ENCODE results near the gene ALDH1A1. TPM values are rescaled to one million over a fixed set of nuclear protein-coding genes. Genes with fewer than 3 reads are reported as not detected.
"Not testable (repeated sequence)": the region's sequence is repeated elsewhere in the genome, so short reads cannot be mapped to it uniquely, and the experiment has no call there.

The ALDH1A1 gene
- total RNA-seq, 1 donor from 2014 or later: 6.2 TPM

- intact Hi-C loops (cut with DNase I): no loop called here
- DNase-seq (ENCODE audit: low spot score): no peak
Measured at GRCh38 chr9:72948575-72949243, 4.1 kb downstream of the ALDH1A1 start.

DNA sequence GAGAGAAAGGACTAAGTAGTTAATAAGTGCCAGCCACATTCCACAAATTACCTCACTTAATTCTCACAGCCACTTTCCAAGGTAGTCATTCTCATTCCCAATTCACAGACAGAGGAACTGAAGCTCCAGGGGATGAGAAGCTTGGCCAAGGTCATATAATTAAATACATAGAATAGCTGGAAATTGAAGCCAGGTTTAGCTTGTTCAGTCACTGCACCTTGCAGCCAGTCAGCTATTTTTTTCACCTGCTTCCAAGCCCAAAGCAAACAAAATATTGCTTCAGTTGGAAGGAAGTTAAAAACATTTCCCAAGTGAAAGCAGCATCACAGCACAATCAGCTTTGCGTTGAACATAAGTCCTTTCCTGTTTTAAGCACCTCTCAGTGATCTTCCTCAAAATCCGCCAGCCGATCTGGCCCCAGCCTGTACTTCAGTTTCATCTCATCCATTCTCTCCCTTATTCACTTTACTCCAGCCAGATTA lies 4.8 kb downstream of the ALDH1A1 start:
- intact Hi-C loops (cut with DNase I): no loop called here
- no peak for DNase-seq (ENCODE audit: low spot score)

DNA sequence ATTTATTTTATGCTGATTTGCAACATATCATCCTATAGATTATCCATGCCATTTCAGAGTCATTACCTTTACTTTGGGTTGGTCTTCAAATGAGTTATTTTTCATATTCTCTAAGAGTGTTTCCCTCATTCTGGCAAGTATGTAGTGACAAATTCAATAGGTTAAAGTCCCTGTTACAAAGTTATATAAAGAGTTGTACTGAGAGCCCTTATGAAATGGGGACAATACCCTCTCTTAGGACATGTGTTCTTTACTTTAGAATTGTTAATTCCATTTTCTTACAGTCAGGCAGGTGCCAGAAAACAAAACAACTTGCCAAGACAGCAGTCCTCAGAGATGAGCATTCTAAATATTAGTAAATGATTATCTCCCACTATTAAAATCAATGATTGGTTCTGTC lies 6.0 kb downstream of the ALDH1A1 start:
- intact Hi-C loops (cut with DNase I): no loop called here
- no peak for DNase-seq (ENCODE audit: low spot score)

DNA sequence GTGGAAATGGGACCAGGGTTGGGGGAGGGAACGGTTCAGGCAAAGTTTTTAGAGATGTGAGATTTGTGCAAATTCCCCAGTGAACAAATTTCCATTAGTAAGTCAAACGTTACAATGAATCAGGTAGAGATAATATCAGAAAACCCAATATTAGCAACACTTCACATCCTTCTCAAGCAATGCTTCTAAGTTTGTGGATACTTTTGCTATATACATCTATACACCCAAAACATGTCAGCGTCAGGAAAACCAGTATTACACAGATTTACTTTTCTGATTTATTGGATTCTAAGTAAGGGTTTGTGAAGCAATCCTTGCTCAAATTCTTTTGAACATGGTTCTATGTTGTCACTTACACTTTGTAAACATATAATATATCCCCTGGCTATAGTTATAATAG lies 6.5 kb downstream of the ALDH1A1 start:
- intact Hi-C loops (cut with DNase I): no loop called here
- DNase-seq (ENCODE audit: low spot score): no peak

DNA sequence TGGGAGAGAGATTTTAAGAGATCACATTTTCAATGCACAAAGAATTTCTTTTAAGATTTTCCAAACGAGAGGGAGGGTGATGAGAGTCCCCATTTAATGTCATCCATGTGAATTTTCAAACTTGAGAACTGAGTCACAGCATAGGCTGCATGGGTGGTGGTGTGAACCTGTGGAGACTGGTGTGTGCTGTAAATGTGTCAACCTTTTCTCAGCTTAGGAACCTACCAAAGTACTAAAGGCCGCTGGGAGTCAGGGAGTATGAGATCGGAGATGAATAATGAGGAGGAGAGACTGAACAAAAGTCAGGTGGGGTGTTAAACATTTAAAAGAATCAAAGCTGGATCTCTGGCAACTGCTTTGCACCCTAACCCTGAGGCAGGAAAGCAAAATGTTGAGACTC lies 7.5 kb downstream of the ALDH1A1 start:
- intact Hi-C loops (cut with DNase I): no loop called here
- no peak for DNase-seq (ENCODE audit: low spot score)

GRCh38 chr9:72943844-72944462 lies 8.9 kb downstream of the ALDH1A1 start:
- intact Hi-C loops (cut with DNase I): no loop called here
- DNase-seq (ENCODE audit: low spot score): no peak

- intact Hi-C loops (cut with DNase I): no loop called here
- no peak for DNase-seq (ENCODE audit: low spot score)
Measured at GRCh38 chr9:72942451-72942850, 10.4 kb downstream of the ALDH1A1 start.

DNA sequence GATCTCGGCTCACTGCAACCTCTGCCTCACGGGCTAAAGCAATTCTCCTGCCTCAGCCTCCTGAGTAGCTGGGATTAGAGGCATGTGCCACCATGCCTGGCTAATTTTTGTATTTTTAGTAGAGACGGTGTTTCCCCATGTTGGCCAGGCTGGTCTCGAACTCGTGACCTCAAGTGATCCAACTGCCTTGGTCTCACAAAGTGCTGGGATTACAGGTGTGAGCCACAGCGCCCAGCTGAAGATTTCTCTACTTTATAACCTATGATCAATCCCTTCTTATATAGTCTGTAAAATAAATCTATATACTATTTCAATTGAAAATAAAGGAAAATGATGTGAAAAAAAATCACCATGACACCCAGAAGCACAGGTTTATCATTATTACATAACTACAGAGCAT lies 13.3 kb downstream of the ALDH1A1 start:
- DNase-seq (ENCODE audit: low spot score); intact Hi-C loops (cut with DNase I): not testable (repeated sequence)

GRCh38 chr9:72937545-72937944 lies 15.3 kb downstream of the ALDH1A1 start:
- intact Hi-C loops (cut with DNase I): no loop called here
- DNase-seq (ENCODE audit: low spot score): no peak

DNA sequence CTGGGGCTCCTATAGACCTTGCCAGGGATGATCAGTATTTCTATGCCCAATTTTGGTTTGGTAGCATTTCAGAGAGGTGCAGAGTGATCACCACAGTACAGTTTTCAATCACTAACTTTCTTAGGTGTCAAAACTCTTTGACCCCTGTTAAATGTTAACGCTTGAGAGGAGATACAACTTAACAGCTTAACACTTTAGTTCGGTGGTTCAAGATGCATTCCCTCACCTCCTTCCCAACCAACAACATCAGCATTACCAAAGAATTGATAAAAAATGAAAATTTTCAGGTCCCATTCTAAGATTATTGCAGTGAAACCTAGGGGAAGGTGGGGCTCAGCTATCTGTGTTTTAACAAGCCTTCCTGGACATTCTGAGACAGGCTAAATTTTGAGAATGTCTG lies 16.2 kb downstream of the ALDH1A1 start:
- DNase-seq (ENCODE audit: low spot score): no peak
- intact Hi-C loops (cut with DNase I): no loop called here

GRCh38 chr9:72936266-72936665 lies 16.6 kb downstream of the ALDH1A1 start:
- intact Hi-C loops (cut with DNase I): no loop called here
- no peak for DNase-seq (ENCODE audit: low spot score)

DNA sequence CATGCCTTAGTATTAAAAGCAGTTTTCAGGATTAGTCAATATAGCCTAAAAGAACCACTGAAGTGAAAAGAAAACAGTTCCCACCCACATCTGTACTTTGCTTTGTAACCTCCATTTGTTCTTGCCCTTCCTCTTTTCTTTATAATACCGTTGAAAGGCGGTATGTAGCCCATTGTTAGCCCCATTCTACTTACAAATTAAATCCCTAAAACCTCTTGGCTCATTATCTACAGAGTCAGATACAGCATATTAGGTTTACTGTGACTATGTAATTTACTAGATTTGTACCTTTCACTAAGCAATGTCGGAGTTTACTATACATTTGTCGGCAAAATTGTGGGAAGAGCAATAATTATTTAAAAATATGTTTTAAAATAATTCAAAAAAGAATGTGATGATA lies 17.3 kb downstream of the ALDH1A1 start:
- DNase-seq (ENCODE audit: low spot score): no peak
- intact Hi-C loops (cut with DNase I): no loop called here

- intact Hi-C loops (cut with DNase I): no loop called here
- no peak for DNase-seq (ENCODE audit: low spot score)
Measured at GRCh38 chr9:72933730-72934665, 18.9 kb downstream of the ALDH1A1 start.

DNA sequence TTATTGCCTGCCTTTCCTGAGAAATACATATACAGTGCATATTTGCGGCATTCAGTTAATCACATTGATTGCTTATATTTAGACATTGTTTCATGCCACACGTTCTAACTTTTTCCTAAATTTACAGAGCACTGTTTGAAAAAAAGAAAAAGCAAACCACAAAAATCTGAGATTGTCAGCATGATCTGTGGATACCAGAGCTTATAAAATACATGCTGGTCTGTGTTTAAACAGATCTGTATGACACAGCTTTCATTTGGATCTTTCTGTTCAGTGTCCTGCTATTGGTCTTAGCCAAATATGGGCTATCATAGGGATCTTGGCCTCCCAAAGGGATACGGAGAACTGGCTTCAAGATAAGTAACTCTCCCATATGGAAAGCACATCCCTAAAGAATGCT lies 20.2 kb downstream of the ALDH1A1 start:
- intact Hi-C loops (cut with DNase I): no loop called here
- no peak for DNase-seq (ENCODE audit: low spot score)

GRCh38 chr9:72931897-72932296 lies 21.0 kb downstream of the ALDH1A1 start:
- intact Hi-C loops (cut with DNase I): no loop called here
- DNase-seq (ENCODE audit: low spot score): no peak

DNA sequence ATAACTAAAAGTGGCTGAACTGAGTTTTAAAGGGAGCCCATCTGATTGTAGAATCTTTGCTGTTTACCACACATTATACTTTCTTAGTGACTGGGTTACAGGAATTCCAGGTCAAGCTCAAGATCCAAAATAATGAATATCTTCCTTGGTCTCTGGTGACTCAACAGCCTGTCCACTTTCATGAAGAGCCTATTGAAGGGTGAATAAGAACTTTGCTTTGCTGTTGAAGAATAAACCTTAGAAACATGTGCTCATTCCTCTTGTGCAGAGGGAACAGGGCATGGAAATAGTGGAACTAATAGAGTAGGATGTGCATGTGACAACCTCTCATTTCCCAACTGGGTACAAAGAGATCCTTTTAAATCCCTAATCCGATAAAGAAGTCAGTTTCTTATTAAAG lies 21.4 kb downstream of the ALDH1A1 start:
- intact Hi-C loops (cut with DNase I): no loop called here
- DNase-seq (ENCODE audit: low spot score): no peak

- no peak for DNase-seq (ENCODE audit: low spot score)
Measured at GRCh38 chr9:72930828-72931227, 22.0 kb downstream of the ALDH1A1 start.

GRCh38 chr9:72929542-72929941 lies 23.3 kb downstream of the ALDH1A1 start:
- intact Hi-C loops (cut with DNase I): no loop called here
- DNase-seq (ENCODE audit: low spot score): no peak

More at GRCh38 chr9:72930828-72931227, 22.0 kb downstream of the ALDH1A1 start:
- intact Hi-C loops (cut with DNase I): no loop called here

GRCh38 chr9:72928042-72928507 lies 24.8 kb downstream of the ALDH1A1 start:
- DNase-seq (ENCODE audit: low spot score): no peak
- intact Hi-C loops (cut with DNase I): no loop called here

- no peak for DNase-seq (ENCODE audit: low spot score)
- intact Hi-C loops (cut with DNase I): no loop called here
Measured at GRCh38 chr9:72926506-72926905, 26.3 kb downstream of the ALDH1A1 start.

Measured in cardiac septum (tissue), 1 donor.